ENCODE data around the gene ZBTB46.
A peak's percentile ranks its signal among the peaks of the same experiment; 100 is the strongest.
"Not testable (repeated sequence)": the region's sequence is repeated elsewhere in the genome, so short reads cannot be mapped to it uniquely, and the experiment has no call there.

ZBTB46 gene

GRCh38 chr20:63830841-63831588 lies at the start of gene ZBTB46:
Gene ZBTB46, minus strand, starts transcription at chr20:63831264. Its CDS starts 40,507 bp downstream, at chr20:63790757.
- no peak for DNase-seq

GRCh38 chr20:63878899-63879663 lies 48.0 kb upstream of the ZBTB46 start:
- no peak for DNase-seq

DNA sequence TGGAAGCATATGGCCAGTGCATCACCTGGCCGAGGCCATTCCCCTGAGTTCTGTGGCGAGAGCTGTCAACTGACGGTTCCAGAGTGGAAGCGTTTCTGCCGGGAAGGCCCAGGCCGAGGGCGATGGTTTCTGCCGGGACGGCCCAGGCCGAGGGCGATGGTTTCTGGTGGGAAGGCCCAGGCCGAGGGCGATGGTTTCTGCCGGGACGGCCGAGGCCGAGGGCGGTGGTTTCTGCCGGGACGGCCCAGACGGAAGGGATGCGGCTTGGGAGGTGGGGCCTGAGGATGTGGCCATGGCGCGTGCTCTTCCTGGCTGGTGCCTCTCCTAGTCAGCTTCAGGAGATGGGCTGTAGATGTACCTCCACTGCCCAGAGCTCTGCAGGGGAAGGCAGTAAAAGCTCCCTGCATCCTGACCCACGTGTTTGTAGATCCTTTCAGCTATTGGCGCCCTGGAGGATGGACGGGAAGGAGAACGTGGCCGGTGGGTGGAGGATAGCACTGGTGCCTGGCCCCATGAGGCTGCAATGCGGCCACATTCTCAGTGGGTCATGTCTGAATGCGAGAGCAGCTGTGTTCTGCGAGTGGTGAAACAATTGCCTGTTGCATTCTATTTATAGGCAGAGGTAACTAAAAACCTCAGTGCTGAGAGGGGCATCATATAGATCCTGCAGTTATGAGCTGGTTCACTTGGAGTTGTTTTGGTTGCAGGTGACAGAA lies 46.8 kb upstream of the ZBTB46 start:
- DNase-seq = no peak

- DNase-seq = no peak
Observed at GRCh38 chr20:63876489-63877036, 45.5 kb upstream of the ZBTB46 start.

GRCh38 chr20:63874241-63874640 lies 43.2 kb upstream of the ZBTB46 start:
- DNase-seq = not testable (repeated sequence)

GRCh38 chr20:63873477-63873971 lies 42.5 kb upstream of the ZBTB46 start:
- DNase-seq = no peak

DNA sequence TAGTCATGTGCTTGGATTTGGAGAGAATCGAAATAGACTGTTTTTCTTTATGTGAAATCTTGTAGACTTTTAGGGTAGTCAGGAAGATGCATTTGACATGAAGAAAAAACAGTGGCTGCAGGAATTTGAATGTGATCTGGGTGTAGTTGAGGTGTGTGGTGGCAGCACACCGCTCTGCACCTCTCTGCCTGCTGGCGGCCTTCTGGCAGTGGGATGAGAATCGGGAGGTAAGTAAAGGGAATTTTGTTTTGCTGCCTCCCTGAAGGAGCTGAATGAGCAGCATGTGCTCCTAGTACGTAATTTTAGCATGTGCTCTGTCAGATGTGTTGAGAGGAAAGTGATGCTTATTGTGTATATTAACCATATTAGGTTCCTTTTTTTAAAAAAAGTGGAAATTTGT lies 37.2 kb upstream of the ZBTB46 start:
- no peak for DNase-seq

DNA sequence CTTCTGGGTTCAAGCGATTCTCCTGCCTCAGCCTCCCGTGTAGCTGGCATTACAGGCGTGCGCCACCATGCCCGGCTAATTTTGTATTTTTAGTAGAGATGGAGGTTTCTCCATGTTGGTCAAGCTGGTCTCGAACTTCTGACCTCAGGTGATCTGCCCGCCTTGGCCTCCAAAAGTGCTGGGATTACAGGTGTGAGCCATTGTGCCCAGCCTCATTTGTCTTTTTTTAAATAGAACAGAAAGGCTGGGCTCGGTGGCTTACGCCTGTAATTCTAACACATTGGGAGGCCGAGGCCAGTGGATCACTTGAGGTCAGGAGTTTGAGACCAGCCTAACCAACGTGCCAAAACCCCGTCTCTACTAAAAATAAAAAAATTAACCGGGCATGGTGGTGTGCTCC lies 36.0 kb upstream of the ZBTB46 start:
- DNase-seq = not testable (repeated sequence)

DNA sequence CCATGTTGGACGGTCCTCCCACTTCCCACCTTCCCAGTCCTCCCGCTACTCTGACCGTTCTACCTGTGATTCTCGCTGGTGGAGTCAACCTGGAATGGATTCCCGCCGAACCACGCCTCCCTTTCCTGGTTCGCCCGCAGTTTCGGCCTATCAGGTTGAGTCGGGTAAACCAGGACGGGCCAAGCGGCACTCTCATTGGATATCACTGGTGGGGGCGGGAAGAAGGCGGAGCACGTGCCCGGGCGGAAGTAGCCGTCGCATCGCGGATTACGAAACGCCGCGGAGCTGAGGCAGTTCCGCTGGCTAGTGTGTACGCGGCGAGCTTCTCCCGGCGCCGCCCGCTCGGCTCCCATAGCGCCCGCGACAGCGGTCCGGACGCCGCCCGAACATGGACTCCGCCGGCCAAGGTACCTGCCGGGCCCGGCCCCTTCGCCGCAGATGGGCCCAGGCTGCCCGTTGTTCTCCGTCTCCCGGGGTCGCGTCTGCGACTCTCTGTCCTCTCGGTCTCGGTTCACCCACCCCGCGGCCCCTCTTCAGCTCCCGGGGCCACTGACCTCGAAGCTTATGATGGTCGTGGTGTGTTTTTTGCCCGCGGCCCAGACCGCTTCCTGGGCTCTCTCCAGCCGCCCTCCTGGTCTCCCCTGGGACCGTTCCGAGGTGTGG lies 34.0 kb upstream of the ZBTB46 start, which contains the start of gene TPD52L2:
TPD52L2 (plus strand) TSS at position 293 of the 663 bp plus-strand sequence; CDS start at position 389, 96 bp downstream.
- DNase-seq = peak; percentile 91 to 96 (median 94)

- DNase-seq = no peak
Observed at GRCh38 chr20:63864545-63864977, 33.5 kb upstream of the ZBTB46 start.

DNA sequence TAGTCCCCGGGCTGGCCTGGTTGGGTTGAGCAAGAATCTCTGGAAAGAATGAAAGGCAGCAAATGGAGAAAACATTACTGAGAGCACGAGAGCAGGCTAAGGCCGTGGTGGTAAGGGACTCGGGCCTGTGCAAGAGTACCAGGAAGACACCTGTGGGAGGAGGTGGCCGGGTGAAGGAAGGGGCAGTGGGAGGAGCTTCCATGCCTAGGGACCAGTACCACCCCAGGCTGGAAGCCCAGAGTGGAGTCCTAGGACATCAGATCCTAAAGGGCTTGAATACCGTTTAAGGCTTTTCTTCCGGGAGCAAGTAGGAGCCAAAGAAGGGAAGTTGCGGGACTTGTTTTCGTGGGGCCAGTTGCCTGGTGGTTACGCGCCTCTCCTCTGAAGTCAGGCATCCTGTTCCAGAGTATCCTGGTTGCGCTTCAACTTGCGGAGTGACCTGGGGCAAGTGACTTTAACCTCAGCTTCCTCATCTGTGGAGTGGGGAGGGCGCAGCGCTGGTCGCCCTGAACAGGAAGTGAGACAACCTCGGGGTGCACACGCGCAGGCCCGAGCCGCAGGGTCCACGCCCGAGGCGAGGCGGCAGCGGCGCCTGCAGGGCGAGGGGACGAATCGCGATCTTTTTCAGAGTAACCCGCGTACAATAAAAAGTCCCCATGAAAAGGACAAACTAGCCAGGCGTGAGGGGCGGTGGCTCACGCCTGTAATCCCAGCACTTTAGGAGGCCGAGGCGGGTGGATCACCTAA lies 32.9 kb upstream of the ZBTB46 start:
- peak; percentile 42 to 73 (median 60) for DNase-seq

- DNase-seq = no peak
Observed at GRCh38 chr20:63863021-63863797, 32.1 kb upstream of the ZBTB46 start.

GRCh38 chr20:63861981-63862901 lies 31.2 kb upstream of the ZBTB46 start:
- no peak for DNase-seq

- DNase-seq = no peak
Observed at GRCh38 chr20:63861365-63861934, 30.4 kb upstream of the ZBTB46 start, which contains the start of gene ABHD16B. Gene ABHD16B, plus strand, starts transcription at chr20:63861498. Its CDS starts 43 bp downstream, at chr20:63861541.

DNA sequence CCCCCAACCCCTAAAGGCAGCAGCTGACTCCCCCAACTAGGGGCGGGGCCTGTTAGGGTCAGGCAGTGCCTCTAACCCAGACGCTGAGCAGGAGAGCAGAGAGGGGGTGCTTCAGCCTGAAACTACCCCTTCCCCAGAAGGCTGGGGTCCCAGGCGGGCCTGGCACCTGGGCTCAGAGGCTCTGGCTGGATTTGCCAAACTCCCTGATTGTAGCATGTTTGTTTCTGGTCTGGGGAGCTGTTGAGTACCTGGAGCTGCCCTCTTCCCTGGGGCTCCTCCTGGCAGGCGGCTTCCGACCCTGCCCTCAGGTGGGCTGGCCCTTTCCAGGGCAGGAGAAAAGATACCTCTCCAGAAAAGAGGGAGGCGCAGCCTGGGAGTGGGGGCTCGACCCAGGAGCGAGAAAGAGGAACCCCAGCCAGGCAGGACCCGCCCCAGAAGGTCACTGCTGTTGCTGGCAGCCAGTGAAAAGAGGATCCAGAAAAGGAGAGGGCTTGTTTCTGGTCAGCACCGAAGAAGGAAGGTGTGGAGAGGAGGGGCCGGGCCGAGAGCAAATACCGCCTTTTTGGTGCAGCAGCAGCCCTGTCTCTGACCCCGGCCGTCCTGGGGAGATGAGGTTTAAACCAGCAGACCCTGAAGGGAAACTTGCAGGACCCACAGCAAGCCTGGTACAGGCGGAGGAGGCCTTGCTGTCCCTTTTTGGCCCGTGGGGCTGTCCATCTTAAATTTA lies 29.4 kb upstream of the ZBTB46 start:
- no peak for DNase-seq

- no peak for DNase-seq
Observed at GRCh38 chr20:63859166-63859699, 28.2 kb upstream of the ZBTB46 start.

DNA sequence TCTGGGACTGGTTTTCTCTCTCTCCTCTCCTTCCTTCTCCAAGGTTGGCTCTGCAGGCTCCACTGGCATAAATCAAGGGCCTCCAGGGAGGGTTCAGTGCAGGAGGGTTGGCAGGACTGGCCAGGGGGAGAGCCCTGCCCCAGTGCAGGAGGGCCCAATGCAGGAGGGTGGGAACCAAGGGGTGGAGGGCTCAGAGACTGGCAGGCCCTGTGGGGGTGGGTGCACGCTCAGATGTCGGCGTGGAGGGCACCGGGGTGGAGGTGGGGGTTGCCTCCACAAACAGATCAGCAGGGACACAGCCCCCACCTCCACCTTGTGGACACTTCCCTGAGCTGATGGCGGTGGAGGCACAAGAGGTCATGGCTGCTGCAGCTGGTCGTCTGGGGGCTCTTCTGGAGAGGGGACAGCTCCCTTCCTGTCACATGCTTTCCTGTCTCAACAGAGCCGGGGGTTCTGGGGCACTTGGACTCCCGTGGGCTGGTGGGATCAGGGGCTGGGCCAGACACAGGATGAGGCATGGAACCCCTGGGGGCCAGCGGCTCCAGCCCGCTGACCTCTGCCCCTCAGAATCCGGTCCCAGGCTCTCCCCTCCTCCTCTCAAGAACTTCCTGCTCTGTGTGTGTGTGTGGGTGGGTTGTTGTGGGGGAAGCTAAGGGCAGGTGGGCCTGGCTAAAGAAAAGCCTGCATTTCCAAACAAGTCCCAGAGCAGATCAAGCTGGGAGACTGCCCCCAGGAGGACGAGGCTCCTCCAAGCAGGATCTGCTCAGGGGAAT lies 27.5 kb upstream of the ZBTB46 start:
- no peak for DNase-seq

Measured in activated CD4-positive, CD25-positive, alpha-beta regulatory T cell (primary cell).